PC-9 (cell line): ENCODE data around the gene PYGO1. TPM values are rescaled to one million over a fixed set of nuclear protein-coding genes. Genes with fewer than 3 reads are reported as not detected.

Experiments
- BruUV-seq: library from RNA; stranded (reverse); fragments of 400-500 nt; replicated peaks from 2 replicates; lab custom pipeline; 2021; lab: Mats Ljungman, UMichigan
- CTCF ChIA-PET: fragments of 300-600 bp; sonication (Branson Sonifier 250); formaldehyde crosslinking; loops from one replicate; lab custom pipeline; 2022; ENCODE audit warnings: antibody characterized with exemption; lab: Charles Lee
- POLR2A ChIA-PET: fragments of 300-600 bp; sonication (Branson Sonifier 250); formaldehyde crosslinking; loops from one replicate; lab custom pipeline; 2022; ENCODE audit warnings: antibody characterized with exemption; ENCODE audit not compliant: unreplicated experiment; lab: Charles Lee
- DNase-seq, 2 experiments: peaks; one replicate each; pipeline versions ENCODE4 v3.0.0 to v3.0.0-alpha.2; 2015 to 2022; ENCODE audit warnings: mixed read lengths in 1 of 2
- H2AFZ ChIP-seq: fragments of 200-600 bp; sonication (generic); 2 replicates; pipeline ENCODE4 v1.8.1; 2017; ENCODE audit warnings: antibody characterized with exemption
- H3F3A ChIP-seq: fragments of 200-600 bp; sonication (generic); 2 replicates; pipeline ENCODE4 v1.8.1; 2017; ENCODE audit warnings: antibody characterized with exemption, mild to moderate bottlenecking, low read depth; ENCODE audit not compliant: insufficient read depth
- H3K27ac ChIP-seq: fragments of 200-600 bp; sonication (generic); 2 replicates; pipeline ENCODE4 v1.6.1; 2016; ENCODE audit warnings: mixed run types
- H3K27me3 ChIP-seq: fragments of 200-600 bp; sonication (generic); 2 replicates; pipeline ENCODE4 v1.6.1; 2016; ENCODE audit warnings: low read depth, mixed run types; ENCODE audit not compliant: insufficient read depth
- H3K36me3 ChIP-seq: fragments of 200-600 bp; sonication (generic); 2 replicates; pipeline ENCODE4 v1.6.1; 2016; ENCODE audit warnings: low read depth, mixed run types
- H3K4me1 ChIP-seq: fragments of 200-600 bp; sonication (generic); replicated peaks from 2 replicates; pipeline ENCODE4 v1.6.1; 2016; ENCODE audit warnings: mixed run types; ENCODE audit not compliant: insufficient read depth
- H3K4me2 ChIP-seq: fragments of 200-600 bp; sonication (generic); 2 replicates; pipeline ENCODE4 v1.6.1; 2017; ENCODE audit warnings: mixed run types
- H3K4me3 ChIP-seq: fragments of 200-600 bp; sonication (generic); 2 replicates; pipeline ENCODE4 v1.6.1; 2016; ENCODE audit warnings: mixed run types
- H3K79me2 ChIP-seq: fragments of 200-600 bp; sonication (generic); 2 replicates; pipeline ENCODE4 v1.6.1; 2017; ENCODE audit warnings: low read depth, mixed run types
- H3K9me2 ChIP-seq: fragments of 200-600 bp; sonication (generic); 2 replicates; pipeline ENCODE4 v1.8.1; 2017; ENCODE audit warnings: mild to moderate bottlenecking; ENCODE audit not compliant: insufficient read depth
- H3K9me3 ChIP-seq: fragments of 200-600 bp; sonication (generic); 2 replicates; pipeline ENCODE4 v1.8.1; 2016; ENCODE audit warnings: low read depth; ENCODE audit not compliant: insufficient read depth
- H4K20me1 ChIP-seq: fragments of 200-600 bp; sonication (generic); 2 replicates; pipeline ENCODE4 v1.8.1; 2017; ENCODE audit not compliant: insufficient read depth
- CTCF ChIP-seq: fragments of 200-600 bp; sonication (generic); conservative IDR thresholded peaks from 2 replicates; pipeline ENCODE4 v1.6.1; 2017; ENCODE audit warnings: mixed run types, antibody characterized with exemption, mild to moderate bottlenecking, moderate library complexity
- EZH2 ChIP-seq: fragments of 200-600 bp; sonication (generic); IDR thresholded peaks from 2 replicates; pipeline ENCODE4 v1.8.0; 2017; ENCODE audit warnings: antibody characterized with exemption, low read depth
- intact Hi-C: fragments of 100-400 bp; cut with micrococcal nuclease; formaldehyde crosslinking; loops from one replicate; pipeline ENCODE4 v1.10.0; 2022; ENCODE audit not compliant: unreplicated experiment
- total RNA-seq: library from RNA; stranded (reverse); gene quantifications from 2 replicates; pipeline ENCODE4 v1.2.3, GENCODE V29; 2021

PYGO1 gene
- total RNA-seq, 1 experiment from 2014 or later, result 5.1 TPM

GRCh38 chr15:55518641-55519040 lies 69.5 kb downstream of the PYGO1 start:
- POLR2A ChIA-PET, result no interaction called here
- CTCF ChIA-PET, result no interaction called here
- H2AFZ ChIP-seq, result no peak overlapping the region
- no peak overlapping the region for H3K27ac ChIP-seq
- no peaks in the 10 kb centered on the region for H3K9me2 ChIP-seq
- H3K36me3 ChIP-seq, result no peaks in the 10 kb centered on the region
- H4K20me1 ChIP-seq, result no peaks in the 10 kb centered on the region
- DNase-seq, result no peak
- intact Hi-C loops, result no loop called here
- TF ChIP-seq EZH2, result no peak
- peak; percentile 43; the same call in 1 of the 2 replicates for TF ChIP-seq CTCF
- no TSS peak for BruUV-seq
- H3K4me3 ChIP-seq, result no peak overlapping the region
- H3K4me1 ChIP-seq, result peaks cover 16% of the 10 kb centered on the region
- H3K79me2 ChIP-seq, result no peaks in the 10 kb centered on the region
- no peaks in the 10 kb centered on the region for H3K27me3 ChIP-seq
- no peaks in the 10 kb centered on the region for H3K9me3 ChIP-seq
- no peak overlapping the region for H3K4me2 ChIP-seq
- peaks cover 5% of the 10 kb centered on the region; the same call in 1 of the 2 replicates for H3F3A ChIP-seq

- Histone ChIP-seq H3K4me2 (no peak overlapping the region), H3K27me3 (no peaks in the 10 kb centered on the region), H4K20me1 (no peaks in the 10 kb centered on the region), H3K36me3 (no peaks in the 10 kb centered on the region), H2AFZ (no peak overlapping the region), H3K9me3 (no peaks in the 10 kb centered on the region), H3K4me3 (no peak overlapping the region), H3K9me2 (no peaks in the 10 kb centered on the region), H3K79me2 (no peaks in the 10 kb centered on the region), H3F3A (peaks cover 5% of the 10 kb centered on the region; the same call in 1 of the 2 replicates), H3K4me1 (peaks cover 16% of the 10 kb centered on the region), H3K27ac (no peak overlapping the region)
- CTCF ChIA-PET, result interaction anchor here (0.5 kb wide), 1 partner anchor 122 kb away, joined by 5 read pairs; no protein-coding TSS in a partner anchor
- no peak for DNase-seq
- intact Hi-C loops, result no loop called here
- BruUV-seq, result no TSS peak
- POLR2A ChIA-PET, result no interaction called here
- TF ChIP-seq CTCF (no peak), EZH2 (no peak)
Measured at GRCh38 chr15:55518009-55518408, 70.1 kb downstream of the PYGO1 start.

- no peaks in the 10 kb centered on the region for H3K9me2 ChIP-seq
- ChIA-PET POLR2A (no interaction called here), CTCF (no interaction called here)
- H4K20me1 ChIP-seq, result no peaks in the 10 kb centered on the region
- H3K27me3 ChIP-seq, result no peaks in the 10 kb centered on the region
- H3K36me3 ChIP-seq, result no peaks in the 10 kb centered on the region
- H3K4me1 ChIP-seq, result peaks cover 27% of the 10 kb centered on the region
- H2AFZ ChIP-seq, result no peak overlapping the region
- H3K9me3 ChIP-seq, result no peaks in the 10 kb centered on the region
- no peak overlapping the region for H3K4me3 ChIP-seq
- no peaks in the 10 kb centered on the region for H3K79me2 ChIP-seq
- no peak overlapping the region for H3K27ac ChIP-seq
- peaks cover 5% of the 10 kb centered on the region; the same call in 1 of the 2 replicates for H3F3A ChIP-seq
- DNase-seq, result no peak
- no peak overlapping the region for H3K4me2 ChIP-seq
- BruUV-seq, result no TSS peak
- TF ChIP-seq EZH2 (no peak), CTCF (no peak)
- intact Hi-C loops, result loop anchor here (2.0 kb wide), 1 partner anchor 71 kb away; no protein-coding TSS in a partner anchor
Measured at GRCh38 chr15:55515991-55516776, 72.0 kb downstream of the PYGO1 start.
